Activated CD4-positive, alpha-beta T cell treated with anti-CD3 and anti-CD28 coated beads, Interleukin-2, amount 50 U/mL, for 48 hours (primary cell): ENCODE results near the gene AEN.

Experiments
- DNase-seq, 2 experiments: peaks; one replicate each; pipeline ENCODE4 v3.0.0-alpha.2; 2020

The AEN gene

DNA sequence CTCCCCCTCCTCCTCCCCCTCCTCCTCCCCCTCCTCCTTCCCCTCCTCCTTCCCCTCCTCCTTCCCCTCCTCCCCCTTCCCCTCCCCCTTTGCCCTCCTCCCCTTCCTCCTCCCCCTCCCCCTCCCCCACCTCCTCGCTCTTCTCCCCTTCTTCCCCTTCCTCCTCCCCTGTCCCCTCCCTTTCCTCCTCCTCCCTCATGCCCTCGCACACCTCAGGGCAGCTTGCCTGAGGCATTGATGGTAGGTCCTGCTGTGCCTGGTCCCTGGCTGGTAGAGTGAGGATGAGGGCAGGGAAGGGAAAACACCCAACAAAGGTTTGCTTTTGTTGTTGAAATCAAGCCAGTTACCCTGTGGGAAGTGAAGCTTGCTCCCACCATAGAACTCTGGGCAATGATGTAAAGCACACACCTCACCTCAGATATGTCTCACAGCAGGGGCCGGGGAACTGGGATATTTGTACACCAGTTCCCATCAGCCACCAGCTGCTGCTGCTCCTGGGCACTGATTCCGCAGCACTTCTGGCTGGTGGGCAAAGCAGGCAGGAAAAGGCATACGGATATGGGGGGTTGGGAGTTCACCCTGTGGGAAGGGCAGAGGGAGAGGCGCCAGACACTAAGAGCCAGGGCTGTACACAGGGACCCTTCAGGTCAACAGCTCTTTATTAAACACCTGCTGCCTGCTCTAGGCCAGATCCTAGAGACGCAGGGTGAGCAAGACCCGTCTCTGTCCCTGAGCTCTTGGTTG lies 31.5 kb downstream of the AEN start:
- peak in 1 of 2 experiments; percentile 2 for DNase-seq

DNA sequence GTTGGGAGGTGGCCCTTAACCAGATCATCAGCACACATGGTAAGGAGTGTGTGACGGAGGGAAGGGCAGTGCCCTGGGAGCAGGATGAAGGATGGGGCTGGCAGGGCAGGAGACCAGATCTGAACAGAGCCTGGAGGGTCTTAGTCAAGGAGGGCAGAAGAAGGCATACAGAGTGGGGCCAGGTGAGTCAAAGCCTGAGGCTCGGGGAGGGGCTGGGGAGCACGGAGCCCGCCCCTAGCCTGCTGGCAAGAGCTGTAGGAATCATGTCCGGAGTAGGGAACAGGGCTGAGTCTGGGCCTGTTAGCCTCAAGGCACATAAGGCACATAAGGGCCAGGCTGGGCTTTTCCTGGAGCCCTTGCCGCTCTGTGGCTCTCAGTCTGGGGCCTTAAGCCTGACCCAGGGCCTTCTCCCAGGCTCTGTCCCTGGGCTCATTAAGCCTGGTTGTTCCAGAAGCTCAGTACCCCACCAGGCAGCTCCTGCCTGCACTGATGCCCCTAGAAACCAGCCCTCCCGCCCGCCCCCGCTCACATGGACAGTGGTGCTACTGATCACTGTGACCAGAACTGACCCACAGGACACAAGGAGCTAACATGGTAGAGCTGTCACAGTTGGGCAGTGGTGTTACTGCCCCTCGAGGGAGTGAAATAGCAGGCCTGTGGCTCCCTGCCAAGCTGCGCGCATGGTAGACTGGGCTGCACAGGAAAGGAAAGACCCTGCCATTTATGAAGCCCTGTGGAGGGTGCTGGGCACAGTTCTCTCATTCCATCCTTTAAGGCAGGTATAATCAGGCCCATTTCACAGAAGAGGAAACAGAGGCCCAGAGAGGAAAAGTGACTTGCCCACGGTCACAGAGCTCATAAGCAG lies 32.3 kb downstream of the AEN start:
- peak in 1 of 2 experiments; percentile 2 for DNase-seq

DNA sequence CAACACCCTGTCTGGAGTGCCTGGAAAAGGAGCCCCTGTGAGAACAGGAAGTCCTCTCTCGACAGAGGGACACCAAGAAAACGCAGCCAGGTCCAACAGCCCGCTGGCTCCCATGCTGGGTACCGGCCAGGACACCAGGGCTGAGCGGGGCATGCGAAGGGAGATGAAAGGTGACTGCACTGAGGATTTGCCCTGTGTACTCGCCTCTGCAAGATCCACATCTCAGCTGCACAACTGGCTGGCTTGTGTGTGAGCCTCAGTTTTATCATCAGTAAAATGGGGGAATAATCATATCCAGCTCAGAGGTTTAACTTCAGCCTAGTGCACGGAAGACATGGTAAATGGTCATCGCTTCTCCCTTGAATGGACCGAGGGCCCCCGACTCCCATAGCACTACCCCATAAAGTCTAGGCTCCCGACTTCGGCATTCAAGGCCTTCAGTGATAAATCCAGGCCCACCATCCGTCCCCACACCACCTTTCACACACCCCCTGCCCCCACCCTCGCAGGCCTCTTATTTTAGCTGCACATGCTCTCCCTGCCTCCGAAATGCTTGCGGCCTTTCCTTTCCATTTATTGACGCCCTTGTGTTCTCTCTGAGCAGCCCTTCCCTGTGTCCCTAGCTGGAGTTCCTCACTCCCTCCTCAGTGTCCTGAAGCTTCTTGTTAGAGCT lies 33.4 kb downstream of the AEN start:
- no peak for DNase-seq

DNA sequence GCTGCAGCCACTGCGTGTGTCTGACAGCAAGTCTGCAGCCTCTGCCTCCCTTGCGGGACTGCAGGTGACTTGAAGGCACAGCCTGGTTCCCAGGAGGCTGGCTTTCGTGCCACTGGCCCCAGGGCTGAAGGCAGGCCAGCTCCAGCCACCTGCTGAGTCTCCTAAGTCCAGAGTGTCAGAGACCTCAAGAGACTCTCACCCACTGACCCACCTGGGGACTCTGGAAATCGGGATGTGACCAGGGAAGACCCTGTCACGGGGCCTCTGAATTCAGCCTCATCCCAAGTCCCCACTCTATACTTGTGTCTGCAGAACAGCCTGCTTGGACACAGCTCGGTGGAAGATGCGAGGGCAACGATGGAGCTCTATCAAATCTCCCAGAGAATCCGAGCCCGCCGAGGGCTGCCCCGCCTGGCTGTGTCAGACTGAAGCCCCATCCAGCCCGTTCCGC lies 34.0 kb downstream of the AEN start:
- no peak for DNase-seq

DNA sequence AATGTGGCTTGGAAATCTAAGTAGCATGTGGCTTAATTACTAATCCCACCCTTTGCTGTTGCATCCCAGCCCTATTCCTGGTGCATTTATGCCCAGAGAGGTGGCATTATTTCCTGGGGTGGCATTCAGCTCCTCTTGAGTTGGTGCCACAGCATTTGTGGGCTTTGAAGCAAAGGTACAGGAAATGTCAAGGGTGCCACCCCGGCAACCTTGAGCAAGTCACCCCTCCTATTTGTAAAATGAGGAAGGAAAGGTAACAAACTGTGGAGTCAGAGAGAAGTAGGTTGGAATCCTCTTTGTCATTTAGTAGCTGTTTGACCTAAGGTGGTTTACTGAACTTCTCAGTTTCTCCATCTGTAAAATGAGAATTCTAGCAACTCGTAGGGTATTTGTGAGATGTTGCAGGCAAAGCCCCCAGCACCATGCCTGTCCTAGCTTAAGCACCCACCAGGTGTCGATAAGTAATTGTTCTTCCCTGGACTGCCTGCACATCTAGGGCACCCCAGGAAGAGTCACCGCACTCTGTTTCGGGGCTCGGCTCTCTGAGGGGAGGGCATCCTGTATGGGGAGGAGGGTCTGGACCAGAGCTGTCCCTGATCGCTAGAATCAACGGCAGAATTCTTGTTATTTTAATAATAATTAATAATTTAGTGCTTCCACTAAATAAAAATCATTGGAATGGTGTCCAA lies 34.8 kb downstream of the AEN start:
- DNase-seq: no peak

DNA sequence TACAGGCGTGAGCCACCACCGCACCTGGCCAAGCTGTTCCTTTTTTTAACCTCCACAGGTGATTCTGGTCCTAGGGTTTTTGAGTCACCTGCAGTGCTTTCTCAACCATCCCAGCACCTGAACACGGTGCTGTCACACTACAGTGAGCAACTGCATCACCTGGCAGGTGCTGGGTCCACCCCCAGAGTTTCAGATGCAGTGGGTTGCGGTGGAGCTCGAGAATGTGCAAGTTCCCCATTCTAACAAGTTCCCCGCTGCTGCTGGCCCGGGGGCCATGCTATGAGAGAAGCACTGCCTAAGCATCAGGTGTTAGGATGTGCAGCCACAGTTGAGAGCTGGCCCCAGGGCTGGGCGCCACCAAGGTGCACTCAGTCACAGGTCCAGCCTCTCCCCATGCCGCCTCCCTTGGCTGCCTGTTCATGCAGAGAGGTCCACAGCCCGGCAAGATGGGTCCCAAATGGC lies 35.7 kb downstream of the AEN start:
- DNase-seq: no peak

DNA sequence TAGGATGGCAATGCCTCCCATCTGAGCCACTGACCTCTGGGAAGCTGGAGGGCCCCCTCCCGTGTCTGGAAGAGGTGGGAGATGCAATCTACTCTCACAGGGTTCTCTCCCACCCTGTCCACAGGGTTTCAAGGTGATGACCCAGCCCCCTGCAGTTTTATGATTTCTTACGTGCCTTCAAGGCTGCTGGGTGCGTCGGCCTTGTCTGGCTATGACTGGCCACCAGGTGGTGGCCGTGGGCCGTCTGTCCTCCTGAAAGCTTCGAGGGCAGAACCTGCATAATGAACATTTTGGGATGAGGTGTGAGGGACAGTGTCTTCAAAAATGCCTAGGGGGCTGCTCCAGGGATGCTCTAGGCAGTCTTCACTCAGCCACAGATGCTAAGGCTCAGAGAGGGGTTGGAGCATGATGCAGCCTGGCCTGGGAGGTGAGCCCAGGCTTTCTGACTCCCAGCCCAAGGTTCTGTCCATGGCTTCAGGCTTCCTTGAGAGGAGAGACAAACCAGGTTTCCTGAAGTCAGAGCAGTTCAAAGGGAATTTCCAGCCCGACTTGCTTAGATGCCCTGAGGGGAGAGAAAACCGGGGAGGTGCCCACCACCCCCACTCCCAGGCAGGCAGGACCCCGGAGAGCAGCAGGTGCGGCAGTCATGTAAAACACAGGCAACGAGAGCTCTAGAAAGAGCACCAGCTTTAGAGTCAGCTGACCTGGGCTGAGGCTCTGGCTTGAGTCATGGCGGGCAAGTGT lies 36.4 kb downstream of the AEN start:
- DNase-seq: no peak

DNA sequence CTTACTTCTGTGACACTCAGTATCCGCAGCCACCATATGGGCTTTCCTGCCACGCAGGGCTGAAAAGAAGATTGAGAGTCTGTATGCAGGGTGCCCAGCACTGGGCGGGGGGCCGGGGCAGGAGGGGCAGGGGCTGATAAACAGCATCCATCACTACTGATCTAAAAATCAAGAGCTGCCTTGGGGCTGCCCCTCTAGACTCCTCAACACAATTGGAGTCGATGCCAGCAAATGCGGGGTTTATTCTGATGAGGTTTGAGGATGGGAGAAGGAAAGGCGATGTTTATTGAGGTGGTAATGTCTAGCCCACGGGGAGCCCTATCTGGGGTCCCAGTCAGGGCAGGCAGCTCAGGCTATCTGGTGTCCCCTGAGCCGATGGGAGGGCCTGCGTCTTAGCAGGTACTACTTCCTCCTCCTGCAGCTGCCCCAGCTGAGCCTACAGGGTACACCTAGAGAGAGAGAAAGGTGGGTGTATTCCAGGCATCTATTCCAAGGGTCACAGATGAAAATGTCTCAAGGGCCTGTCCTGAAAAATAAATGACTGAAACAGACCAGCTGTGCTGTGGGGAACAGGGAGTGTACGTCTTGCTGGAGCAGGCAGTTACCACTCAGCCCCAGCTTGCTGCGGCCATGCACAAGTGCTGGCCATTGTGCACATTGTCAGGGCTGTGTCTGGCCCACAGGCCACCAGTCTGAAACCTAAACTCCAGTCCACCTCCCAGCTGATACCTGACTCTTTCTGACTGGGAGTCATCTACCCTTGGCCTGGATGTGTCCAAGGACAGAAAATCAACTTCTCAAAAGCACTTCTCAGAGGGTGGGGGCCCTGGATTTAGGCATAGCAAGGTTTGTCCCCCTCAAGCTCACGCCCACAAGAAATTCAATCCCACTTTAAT lies 37.2 kb downstream of the AEN start:
- DNase-seq: no peak

DNA sequence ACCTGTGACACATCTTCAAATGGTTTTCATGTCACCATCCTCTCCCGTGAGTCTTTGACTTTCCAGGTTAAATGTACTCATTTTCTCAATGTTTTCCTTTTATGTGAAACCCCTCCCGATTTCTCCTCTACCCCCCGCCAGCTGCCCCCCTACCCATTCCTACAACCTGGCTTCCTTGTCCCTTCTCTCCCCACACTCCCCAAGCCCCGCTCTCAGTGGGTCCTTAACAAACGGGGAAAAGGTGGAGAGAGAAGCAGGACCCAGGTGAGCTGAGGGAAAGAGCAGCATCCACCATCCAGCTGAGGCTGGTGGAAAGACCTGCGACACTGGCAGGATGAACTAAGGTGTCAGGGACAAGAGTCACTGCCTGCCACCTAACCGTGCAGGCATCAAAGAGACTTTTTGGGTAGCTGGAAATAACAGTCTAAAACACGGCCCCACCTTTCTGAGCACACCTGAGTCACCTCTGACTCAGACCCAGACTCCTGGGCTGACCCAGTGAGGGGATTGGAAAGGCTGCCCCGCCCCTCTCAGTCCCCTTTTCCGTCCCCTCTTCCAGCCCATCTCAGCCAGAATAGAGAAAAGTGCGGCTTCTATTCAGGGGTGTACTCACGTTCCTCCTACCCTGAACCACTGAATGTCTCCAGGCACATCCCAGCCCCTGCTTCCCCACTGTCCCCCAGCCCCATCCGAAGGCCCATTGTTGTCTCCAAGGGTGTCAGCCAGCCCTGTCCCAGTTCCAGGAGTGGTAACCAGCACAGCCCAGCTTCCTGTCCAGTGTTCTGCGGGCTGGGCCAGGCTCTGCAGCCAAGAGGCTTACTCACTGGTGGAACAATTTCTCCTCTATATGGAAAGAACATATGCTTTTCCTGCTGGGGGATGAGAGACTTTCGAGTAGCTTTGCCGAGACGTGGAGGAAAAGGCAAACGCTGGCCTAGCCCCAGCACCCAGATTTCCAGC lies 38.1 kb downstream of the AEN start:
- DNase-seq: no peak

DNA sequence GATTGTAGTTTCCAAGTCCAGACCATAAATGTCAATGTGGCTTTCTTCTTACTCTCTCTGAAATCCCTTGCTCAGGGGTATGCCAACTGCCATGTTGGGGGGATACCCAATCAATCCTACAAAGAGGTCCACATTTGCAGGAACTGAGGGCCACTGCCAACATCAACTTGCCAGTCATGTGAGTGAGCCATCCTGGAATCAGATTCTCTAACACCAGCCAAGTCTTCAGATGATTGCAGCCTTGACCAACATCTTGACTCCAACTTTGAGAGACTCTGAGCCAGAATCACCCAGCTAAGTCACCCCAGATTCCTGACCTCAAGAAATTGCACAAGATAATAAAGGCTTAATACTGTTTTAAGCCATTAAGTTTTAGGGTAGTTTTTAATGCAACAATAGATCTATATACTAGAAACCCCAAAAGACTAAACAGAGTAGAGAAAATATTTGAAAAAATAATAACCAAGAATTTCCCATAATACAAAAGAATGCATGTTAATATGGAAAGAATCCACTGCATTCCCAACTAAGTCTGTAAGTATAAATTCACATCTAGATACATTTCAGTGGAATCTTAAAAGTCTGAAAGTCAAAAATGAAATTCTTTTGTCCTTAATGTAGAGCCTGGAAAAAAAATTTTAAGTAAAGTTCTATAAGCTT lies 40.0 kb downstream of the AEN start:
- DNase-seq: no peak

DNA sequence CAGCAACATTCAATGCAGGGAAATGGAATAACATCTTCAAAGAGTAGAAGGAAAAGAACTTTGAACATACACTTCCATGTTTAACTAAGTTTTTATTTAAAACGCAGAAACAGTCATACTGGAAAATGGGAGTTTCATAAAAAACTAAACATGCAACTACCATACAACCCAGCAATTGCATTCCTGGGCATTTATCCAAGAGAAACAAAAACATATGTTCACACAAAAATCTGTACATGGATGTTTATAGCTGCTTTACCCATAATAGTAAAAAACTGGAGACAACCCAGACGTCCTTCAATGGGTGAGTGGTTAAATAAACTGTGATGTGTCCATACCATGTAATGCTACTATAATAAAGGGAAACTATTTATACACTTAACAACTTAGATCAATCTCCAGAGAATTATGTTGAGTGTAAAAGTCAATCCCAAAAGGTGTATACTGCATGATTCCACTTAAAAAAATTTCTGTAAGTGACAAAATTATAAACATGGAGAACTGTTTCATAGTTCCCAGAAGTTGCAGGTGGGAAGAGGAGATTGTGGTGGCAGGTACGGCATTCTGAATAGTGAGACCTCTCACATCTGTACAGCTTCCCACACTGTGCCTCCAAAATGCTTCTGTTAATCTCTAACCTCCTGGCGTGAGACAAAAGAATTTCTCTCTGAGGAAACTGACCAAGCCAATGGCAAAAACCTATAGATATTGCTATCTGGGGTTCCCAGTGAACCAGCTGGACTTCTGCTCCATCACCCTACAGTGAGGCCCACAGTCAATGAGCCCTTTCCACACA lies 40.8 kb downstream of the AEN start:
- no peak for DNase-seq

DNA sequence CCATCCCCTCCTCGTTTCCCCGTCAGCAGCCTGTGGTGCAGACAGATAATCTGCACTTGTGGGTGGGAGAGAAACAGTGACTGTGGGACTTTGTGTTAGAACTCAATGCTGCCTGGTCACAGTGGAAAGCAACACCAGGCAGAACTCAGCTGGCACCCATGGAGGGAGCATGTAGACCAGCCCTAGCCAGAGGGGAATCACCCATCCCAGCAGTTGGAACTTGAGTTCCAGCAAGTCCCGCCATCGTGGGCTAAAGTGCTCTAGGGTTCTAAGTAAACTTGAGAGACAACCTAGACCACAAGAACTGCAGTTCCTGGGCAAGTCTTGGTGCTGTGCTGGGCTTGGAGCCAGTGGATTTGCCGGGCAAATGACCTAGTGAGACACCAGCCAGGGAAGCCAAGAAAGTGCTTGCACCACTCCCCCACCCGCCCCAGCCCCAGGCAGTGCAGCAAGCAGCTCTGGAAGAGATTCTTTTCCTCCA lies 42.0 kb downstream of the AEN start:
- DNase-seq: no peak

DNA sequence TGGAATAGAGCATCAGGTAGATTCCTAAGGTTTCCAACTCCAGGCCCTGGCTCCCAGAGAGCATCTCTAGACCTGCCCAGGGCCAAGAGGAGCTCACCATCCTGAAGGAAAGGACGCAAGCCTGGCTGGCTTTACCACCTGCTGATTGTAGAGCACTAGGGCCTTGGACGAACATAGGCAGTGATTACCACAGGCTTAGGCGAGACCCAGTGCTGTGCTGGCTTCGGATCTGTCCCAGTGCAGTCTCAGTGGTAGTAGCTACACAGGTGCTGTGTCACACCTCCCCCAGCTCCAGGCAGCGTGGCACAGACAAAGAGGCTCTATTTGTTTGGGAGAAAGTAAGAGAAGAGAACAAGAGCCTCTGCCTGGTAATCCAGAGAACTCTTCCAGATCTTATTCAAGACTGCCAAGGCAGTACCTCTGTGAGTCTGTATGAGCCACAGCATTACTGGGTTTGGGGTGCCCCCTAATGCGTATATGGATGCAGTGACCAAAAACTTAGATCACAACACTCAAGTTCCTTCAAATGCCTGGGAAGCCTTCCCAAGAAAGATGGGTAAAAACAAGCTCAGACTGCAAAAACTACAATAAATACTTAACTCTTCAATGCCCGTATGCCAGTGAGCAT lies 43.1 kb downstream of the AEN start:
- DNase-seq: peak; percentile 31 to 42

DNA sequence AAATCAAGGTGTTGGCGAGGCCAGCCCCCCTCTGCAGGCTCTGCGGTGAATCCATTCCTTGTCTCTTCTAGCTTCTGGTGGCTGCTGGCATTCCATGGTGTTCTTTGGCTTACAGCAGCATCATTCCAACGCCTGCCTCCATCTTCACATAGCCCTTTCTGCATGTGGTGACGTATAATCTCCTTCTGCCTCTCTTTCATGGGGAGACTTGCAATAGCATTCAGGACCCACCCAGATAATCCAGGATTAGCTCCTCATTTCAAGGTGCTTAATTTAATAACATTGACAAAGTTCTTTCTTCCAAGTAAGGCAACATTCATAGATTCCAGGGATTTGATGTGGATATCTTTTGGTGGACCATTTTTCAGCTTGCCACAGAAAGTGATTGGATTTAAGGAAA lies 53.5 kb downstream of the AEN start:
- no peak for DNase-seq

DNA sequence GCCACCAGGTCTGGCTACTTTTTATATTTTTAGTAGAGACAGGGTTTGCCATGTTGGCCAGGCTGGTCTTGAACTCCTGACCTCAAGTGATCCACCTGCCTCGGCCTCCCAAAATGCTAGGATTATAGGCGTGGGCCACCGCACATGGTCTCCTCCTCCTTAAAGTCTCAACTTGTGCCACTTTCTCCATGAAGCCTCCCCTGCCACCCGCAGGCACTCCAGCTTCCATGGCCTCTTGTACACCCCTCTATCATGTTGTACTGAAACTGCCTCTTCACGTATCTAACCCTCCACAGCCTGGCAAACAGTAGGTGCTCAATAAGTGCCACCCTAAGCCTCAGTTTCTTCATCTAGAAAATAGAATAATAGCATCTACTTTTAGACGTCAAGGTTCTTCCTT lies 57.6 kb downstream of the AEN start:
- no peak for DNase-seq

DNA sequence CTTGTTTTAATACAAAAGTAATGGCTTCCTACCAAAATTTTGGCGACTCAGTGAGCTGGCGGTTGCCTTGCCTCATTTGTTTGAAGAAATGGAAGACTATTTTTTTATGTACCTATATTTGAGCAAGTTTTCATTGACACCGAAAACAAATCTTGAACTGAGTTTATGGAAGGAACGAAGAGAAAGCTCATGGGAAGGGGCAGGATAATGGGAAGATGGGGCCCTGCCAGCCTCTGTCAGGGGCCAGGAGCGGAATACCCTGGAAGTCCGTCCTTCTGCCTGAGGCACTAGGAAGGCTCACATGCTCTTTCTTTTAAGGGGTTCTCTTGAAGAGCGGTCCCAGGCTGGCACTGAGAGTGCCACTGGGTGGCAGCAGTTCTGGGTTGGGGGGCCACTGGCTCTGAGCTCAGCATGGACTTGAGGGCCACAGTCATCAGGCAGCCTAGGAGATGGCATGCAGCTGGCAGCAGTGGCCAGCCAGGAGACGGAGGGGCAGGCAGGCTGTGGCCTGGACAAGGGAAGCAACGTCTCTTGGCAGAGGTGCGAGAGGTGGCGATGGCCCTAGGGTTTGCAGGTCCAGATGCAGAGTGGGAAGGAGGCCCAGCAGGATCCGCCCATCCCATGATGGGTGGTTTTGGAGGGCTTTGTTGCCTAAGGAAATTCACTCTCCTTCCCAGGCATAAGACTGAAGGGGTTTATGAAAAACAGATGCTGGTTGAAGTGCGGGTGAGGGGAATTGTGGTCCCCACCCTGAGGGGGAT lies 59.3 kb downstream of the AEN start:
- DNase-seq: no peak
